ENCODE measurements around the gene SDHA. TPM values are rescaled to one million over a fixed set of nuclear protein-coding genes. Genes with fewer than 3 reads are reported as not detected.

The SDHA gene
- total and polyA plus RNA-seq, 2 donors (not counting 1 experiment from before 2014, with no cell fraction given): 77.2 to 137 TPM

GRCh38 chr5:180286-180918, 37.7 kb upstream of the SDHA start:
- no peaks in the 10 kb centered on the region for H4K20me1 ChIP-seq (ENCODE audit: control insufficient read depth, insufficient read depth, low read length, poor library complexity, severe bottlenecking)
- H3K9ac ChIP-seq (ENCODE audit: low read length): no peak overlapping the region
- no peak overlapping the region for H3K27ac ChIP-seq (ENCODE audit: low read length in 2 of 2)
- H3K9me3 ChIP-seq (ENCODE audit: control extremely low read depth in 1 of 3, control insufficient read depth in 2 of 3, insufficient read depth in 1 of 3, low read length in 2 of 3): no peaks in the 10 kb centered on the region
- Mint-ChIP-seq H3K4me1 (no peaks in the 10 kb centered on the region), H3K27me3 (peaks cover 4% of the 10 kb centered on the region), H3K4me3 (no peak overlapping the region), H3K9me3 (ENCODE audit: insufficient read depth) (no peaks in the 10 kb centered on the region), H3K27ac (no peak overlapping the region)
- H3K4me2 ChIP-seq (replicated peaks; ENCODE audit: low read depth, low read length, poor library complexity, severe bottlenecking): no peak overlapping the region
- no peaks in the 10 kb centered on the region for H3K36me3 ChIP-seq (replicated peaks in 1 of 2; ENCODE audit: control extremely low read depth in 1 of 2, control insufficient read depth in 1 of 2, extremely low read depth in 1 of 2, insufficient read depth in 2 of 2, low read length in 1 of 2)
- POLR2A ChIA-PET: no interaction called here
- H3K79me2 ChIP-seq (ENCODE audit: control insufficient read depth, insufficient read depth, low read length): no peaks in the 10 kb centered on the region
- intact Hi-C loops (cut with micrococcal nuclease): no loop called here
- H2AFZ ChIP-seq (ENCODE audit: insufficient read depth, low read depth, low read length, poor library complexity, severe bottlenecking): no peak overlapping the region
- ATAC-seq (ENCODE audit: low read depth) (no peak), DNase-seq (no peak)
- H3K4me1 ChIP-seq (ENCODE audit: control insufficient read depth in 2 of 2, insufficient read depth in 2 of 2, low read length in 2 of 2): no peaks in the 10 kb centered on the region
- CTCF ChIA-PET: no interaction called here
- no peak for TF ChIP-seq CTCF (IDR thresholded peaks at IDR 0.05)
- no peak for TF ChIP-seq EZH2 (IDR thresholded peaks at IDR 0.05; ENCODE audit: borderline replicate concordance, insufficient read depth, low read depth, low read length, poor library complexity, severe bottlenecking)
- H3K27me3 ChIP-seq (replicated peaks in 1 of 4; ENCODE audit: control extremely low read depth in 1 of 4, control insufficient read depth in 3 of 4, insufficient read depth in 4 of 4, low read length in 3 of 4): no peaks in the 10 kb centered on the region
- WGBS (ENCODE audit: insufficient coverage): 91% methylated on average over 13 of the region's 13 CpGs
- H3K4me3 ChIP-seq (ENCODE audit: control extremely low read depth in 1 of 5, extremely low read depth in 1 of 5, insufficient read depth in 1 of 5, low read depth in 2 of 5, low read length in 4 of 5): no peak overlapping the region

DNA sequence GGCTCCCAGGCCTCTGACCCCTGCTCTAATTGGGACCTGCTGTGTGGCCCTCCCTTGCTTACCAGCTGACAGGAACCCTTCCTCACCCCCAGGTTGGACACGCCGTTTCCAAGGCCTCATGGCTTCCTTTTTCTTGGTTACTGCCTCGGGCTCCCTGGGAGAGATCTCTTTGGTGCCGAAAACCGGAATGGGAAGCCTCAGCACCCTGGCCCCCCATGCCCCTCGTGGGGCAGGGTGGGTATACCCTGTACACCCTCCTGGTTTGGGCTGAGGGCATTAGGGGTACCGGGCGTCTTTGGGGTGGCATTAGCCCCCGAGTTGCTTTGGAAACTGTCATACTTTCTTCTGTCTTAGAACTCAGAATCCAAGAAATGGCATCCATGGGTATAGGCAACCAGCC, 37.0 kb upstream of the SDHA start:
- Histone ChIP-seq H3K79me2 (ENCODE audit: control insufficient read depth, insufficient read depth, low read length) (no peaks in the 10 kb centered on the region), H4K20me1 (ENCODE audit: control insufficient read depth, insufficient read depth, low read length, poor library complexity, severe bottlenecking) (no peaks in the 10 kb centered on the region), H2AFZ (ENCODE audit: insufficient read depth, low read depth, low read length, poor library complexity, severe bottlenecking) (no peak overlapping the region), H3K9me3 (ENCODE audit: control extremely low read depth in 1 of 3, control insufficient read depth in 2 of 3, insufficient read depth in 1 of 3, low read length in 2 of 3) (no peaks in the 10 kb centered on the region), H3K36me3 (replicated peaks in 1 of 2; ENCODE audit: control extremely low read depth in 1 of 2, control insufficient read depth in 1 of 2, extremely low read depth in 1 of 2, insufficient read depth in 2 of 2, low read length in 1 of 2) (no peaks in the 10 kb centered on the region), H3K27me3 (replicated peaks in 1 of 4; ENCODE audit: control extremely low read depth in 1 of 4, control insufficient read depth in 3 of 4, insufficient read depth in 4 of 4, low read length in 3 of 4) (no peaks in the 10 kb centered on the region), H3K27ac (ENCODE audit: low read length in 2 of 2) (no peak overlapping the region), H3K4me1 (ENCODE audit: control insufficient read depth in 2 of 2, insufficient read depth in 2 of 2, low read length in 2 of 2) (no peaks in the 10 kb centered on the region), H3K4me3 (ENCODE audit: control extremely low read depth in 1 of 5, extremely low read depth in 1 of 5, insufficient read depth in 1 of 5, low read depth in 2 of 5, low read length in 4 of 5) (no peak overlapping the region), H3K4me2 (replicated peaks; ENCODE audit: low read depth, low read length, poor library complexity, severe bottlenecking) (no peak overlapping the region), H3K9ac (ENCODE audit: low read length) (no peak overlapping the region)
- 98% methylated on average over 8 of the region's 9 CpGs for WGBS (ENCODE audit: insufficient coverage)
- intact Hi-C loops (cut with micrococcal nuclease): no loop called here
- no peak overlapping the region for H3K27ac Mint-ChIP-seq
- DNase-seq (no peak), ATAC-seq (ENCODE audit: low read depth) (no peak)
- H3K4me3 Mint-ChIP-seq: no peak overlapping the region
- no peaks in the 10 kb centered on the region for H3K9me3 Mint-ChIP-seq (ENCODE audit: insufficient read depth)
- ChIA-PET CTCF (no interaction called here), POLR2A (no interaction called here)
- H3K27me3 Mint-ChIP-seq: peaks cover 4% of the 10 kb centered on the region
- TF ChIP-seq CTCF (IDR thresholded peaks at IDR 0.05): no peak
- TF ChIP-seq EZH2 (IDR thresholded peaks at IDR 0.05; ENCODE audit: borderline replicate concordance, insufficient read depth, low read depth, low read length, poor library complexity, severe bottlenecking): no peak
- no peaks in the 10 kb centered on the region for H3K4me1 Mint-ChIP-seq

Measured in B cell (primary cell).